Large intestine (tissue), 3 donors: ENCODE measurements around the gene C3orf52. TPM values are rescaled to one million over a fixed set of nuclear protein-coding genes. Genes with fewer than 3 reads are reported as not detected.
A peak's percentile ranks its signal among the peaks of the same experiment; 100 is the strongest.

ENCODE experiments used
- DNase-seq, 2 donors: peaks; one replicate each; pipeline versions ENCODE4 v3.0.0 to v3.0.0-alpha.2; 2013
- H3K27ac ChIP-seq: one replicate; pipeline ENCODE4 v1.5.1; 2013; ENCODE audit warnings: low read length
- H3K27me3 ChIP-seq: 2 replicates; pipeline ENCODE4 v1.6.1; 2013; ENCODE audit warnings: low read length; ENCODE audit not compliant: control insufficient read depth, insufficient read depth
- H3K36me3 ChIP-seq: 2 replicates; pipeline ENCODE4 v1.6.1; 2013; ENCODE audit warnings: low read length; ENCODE audit not compliant: control insufficient read depth, insufficient read depth
- H3K4me1 ChIP-seq: one replicate; pipeline ENCODE4 v1.6.1; 2013; ENCODE audit warnings: low read length; ENCODE audit not compliant: control insufficient read depth, insufficient read depth
- H3K4me3 ChIP-seq: one replicate; pipeline ENCODE4 v1.5.1; 2013; ENCODE audit warnings: low read length
- H3K9me3 ChIP-seq: one replicate; pipeline ENCODE4 v1.6.1; 2013; ENCODE audit warnings: mild to moderate bottlenecking, low read depth, low read length, moderate library complexity; ENCODE audit not compliant: control insufficient read depth
- WGBS: methylation state at CpG from one replicate; pipeline ENCODE4 v1.1.5; 2013; ENCODE audit warnings: low lambda C conversion rate; ENCODE audit not compliant: insufficient coverage; 5-methylcytosine and 5-hydroxymethylcytosine counted together
- polyA plus RNA-seq: library from polyadenylated mRNA; unstranded; fragments of 120-200 nt; gene quantifications from one replicate; pipeline ENCODE4 v1.2.1, GENCODE V29; 2013

The C3orf52 gene
- polyA plus RNA-seq, 1 donor, result 14.1 TPM

GRCh38 chr3:112134335-112135124 lies 48.3 kb downstream of the C3orf52 start:
- DNase-seq, result no peak
- Histone ChIP-seq H3K27me3 (no peaks in the 10 kb centered on the region), H3K36me3 (no peaks in the 10 kb centered on the region), H3K9me3 (no peaks in the 10 kb centered on the region), H3K4me3 (no peak overlapping the region), H3K27ac (no peak overlapping the region), H3K4me1 (no peaks in the 10 kb centered on the region)
- WGBS, result 80% methylated on average over 1 of the region's 8 CpGs

GRCh38 chr3:112136046-112136445 lies 49.9 kb downstream of the C3orf52 start:
- H3K27ac ChIP-seq, result no peak overlapping the region
- DNase-seq, result no peak
- no peaks in the 10 kb centered on the region for H3K36me3 ChIP-seq
- no peaks in the 10 kb centered on the region for H3K27me3 ChIP-seq
- H3K9me3 ChIP-seq, result no peaks in the 10 kb centered on the region
- no peak overlapping the region for H3K4me3 ChIP-seq
- H3K4me1 ChIP-seq, result no peaks in the 10 kb centered on the region
- WGBS, result no CpG with 5 or more reads among the region's 1 CpG

GRCh38 chr3:112136959-112137693 lies 50.9 kb downstream of the C3orf52 start:
- Histone ChIP-seq H3K9me3 (no peaks in the 10 kb centered on the region), H3K4me1 (no peaks in the 10 kb centered on the region), H3K36me3 (no peaks in the 10 kb centered on the region), H3K4me3 (no peak overlapping the region), H3K27me3 (no peaks in the 10 kb centered on the region), H3K27ac (no peak overlapping the region)
- peak; percentile 23 to 48 for DNase-seq
- 40% methylated on average over 2 of the region's 5 CpGs for WGBS

GRCh38 chr3:112137781-112138180 lies 51.6 kb downstream of the C3orf52 start:
- Histone ChIP-seq H3K9me3 (no peaks in the 10 kb centered on the region), H3K36me3 (no peaks in the 10 kb centered on the region), H3K27me3 (no peaks in the 10 kb centered on the region), H3K4me3 (no peak overlapping the region), H3K27ac (no peak overlapping the region), H3K4me1 (no peaks in the 10 kb centered on the region)
- WGBS, result no CpG with 5 or more reads among the region's 4 CpGs
- DNase-seq, result no peak

GRCh38 chr3:112138219-112138969 lies 52.2 kb downstream of the C3orf52 start:
- no peak for DNase-seq
- WGBS, result no CpG with 5 or more reads among the region's 1 CpG
- H3K27ac ChIP-seq, result no peak overlapping the region
- no peaks in the 10 kb centered on the region for H3K9me3 ChIP-seq
- no peak overlapping the region for H3K4me3 ChIP-seq
- no peaks in the 10 kb centered on the region for H3K27me3 ChIP-seq
- no peaks in the 10 kb centered on the region for H3K36me3 ChIP-seq
- no peaks in the 10 kb centered on the region for H3K4me1 ChIP-seq

- Histone ChIP-seq H3K27me3 (no peaks in the 10 kb centered on the region), H3K36me3 (no peaks in the 10 kb centered on the region), H3K4me1 (no peaks in the 10 kb centered on the region), H3K4me3 (no peak overlapping the region), H3K27ac (no peak overlapping the region), H3K9me3 (no peaks in the 10 kb centered on the region)
- no peak for DNase-seq
- WGBS, result 100% methylated on average over 1 of the region's 1 CpG
These were observed 54.4 kb downstream of the C3orf52 start for GRCh38 chr3:112140584-112140983.

GRCh38 chr3:112141293-112141692 lies 55.1 kb downstream of the C3orf52 start:
- H3K27me3 ChIP-seq, result no peaks in the 10 kb centered on the region
- WGBS, result 100% methylated on average over 1 of the region's 2 CpGs
- H3K4me3 ChIP-seq, result no peak overlapping the region
- H3K4me1 ChIP-seq, result no peaks in the 10 kb centered on the region
- DNase-seq, result no peak
- no peak overlapping the region for H3K27ac ChIP-seq
- no peaks in the 10 kb centered on the region for H3K36me3 ChIP-seq
- H3K9me3 ChIP-seq, result no peaks in the 10 kb centered on the region

GRCh38 chr3:112143251-112143650 lies 57.1 kb downstream of the C3orf52 start:
- Histone ChIP-seq H3K36me3 (no peaks in the 10 kb centered on the region), H3K9me3 (no peaks in the 10 kb centered on the region), H3K4me3 (no peak overlapping the region), H3K4me1 (no peaks in the 10 kb centered on the region), H3K27me3 (no peaks in the 10 kb centered on the region), H3K27ac (no peak overlapping the region)
- WGBS, result 88% methylated on average over 1 of the region's 1 CpG
- DNase-seq, result no peak

GRCh38 chr3:112143689-112144088 lies 57.5 kb downstream of the C3orf52 start:
- Histone ChIP-seq H3K27ac (no peak overlapping the region), H3K4me1 (no peaks in the 10 kb centered on the region), H3K27me3 (no peaks in the 10 kb centered on the region), H3K9me3 (no peaks in the 10 kb centered on the region), H3K4me3 (no peak overlapping the region), H3K36me3 (no peaks in the 10 kb centered on the region)
- DNase-seq, result no peak
- WGBS, result no CpG with 5 or more reads among the region's 1 CpG

- H3K27ac ChIP-seq, result no peak overlapping the region
- H3K4me3 ChIP-seq, result no peak overlapping the region
- H3K4me1 ChIP-seq, result no peaks in the 10 kb centered on the region
- H3K9me3 ChIP-seq, result no peaks in the 10 kb centered on the region
- DNase-seq, result no peak
- no peaks in the 10 kb centered on the region for H3K36me3 ChIP-seq
- no CpG with 5 or more reads among the region's 1 CpG for WGBS
- no peaks in the 10 kb centered on the region for H3K27me3 ChIP-seq
These were observed 62.9 kb downstream of the C3orf52 start for GRCh38 chr3:112149136-112149535.
